ENCODE data around the gene ANKRD52.
"Not testable (repeated sequence)": the region's sequence is repeated elsewhere in the genome, so short reads cannot be mapped to it uniquely, and the experiment has no call there.

ANKRD52 gene

GRCh38 chr12:56204275-56204674 is 53.9 kb downstream of the ANKRD52 start:
- no peak for DNase-seq

- no peak for DNase-seq
Observed at GRCh38 chr12:56202838-56203237, 55.3 kb downstream of the ANKRD52 start.

- DNase-seq: no peak
Observed at GRCh38 chr12:56202366-56202765, 55.8 kb downstream of the ANKRD52 start.

- no peak for DNase-seq
Observed at GRCh38 chr12:56198836-56199235, 59.3 kb downstream of the ANKRD52 start.

DNA sequence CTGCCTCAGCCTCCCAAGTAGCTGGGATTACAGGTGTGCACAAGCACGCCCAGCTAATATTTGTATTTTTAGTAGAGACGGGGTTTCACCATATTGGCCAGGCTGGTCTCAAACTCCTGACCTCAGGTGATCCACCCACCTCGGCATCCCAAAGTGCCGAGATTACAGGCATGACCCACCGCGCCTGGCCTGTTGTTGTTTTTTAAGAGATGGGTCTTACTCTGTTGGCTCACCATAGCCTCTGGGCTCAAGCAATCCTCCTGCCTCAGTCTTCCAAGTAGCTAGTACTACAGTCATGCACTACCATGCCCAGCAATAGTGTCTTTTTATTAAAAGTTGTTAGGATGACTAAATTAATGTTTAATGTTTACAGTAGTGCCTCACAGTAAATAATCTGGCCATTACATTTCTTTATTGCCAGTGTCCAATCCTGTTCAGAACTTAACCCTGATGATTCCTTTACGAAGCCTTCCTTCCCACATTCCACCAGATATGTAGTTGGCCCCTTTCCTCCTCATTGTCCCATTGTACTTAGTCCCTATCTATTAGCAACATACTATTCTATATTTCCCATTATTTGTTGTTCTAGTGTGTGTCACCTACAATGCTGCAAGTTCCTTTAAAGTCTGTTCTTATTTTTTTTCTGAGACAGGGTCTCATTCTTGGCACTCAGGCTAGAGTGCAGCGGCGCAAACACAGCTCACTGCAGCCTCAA is 60.1 kb downstream of the ANKRD52 start:
- DNase-seq: no peak

GRCh38 chr12:56196818-56197550 is 61.2 kb downstream of the ANKRD52 start:
- DNase-seq: not testable (repeated sequence)

GRCh38 chr12:56193025-56193578 is 65.1 kb downstream of the ANKRD52 start:
- peak; percentile 84 for DNase-seq

DNA sequence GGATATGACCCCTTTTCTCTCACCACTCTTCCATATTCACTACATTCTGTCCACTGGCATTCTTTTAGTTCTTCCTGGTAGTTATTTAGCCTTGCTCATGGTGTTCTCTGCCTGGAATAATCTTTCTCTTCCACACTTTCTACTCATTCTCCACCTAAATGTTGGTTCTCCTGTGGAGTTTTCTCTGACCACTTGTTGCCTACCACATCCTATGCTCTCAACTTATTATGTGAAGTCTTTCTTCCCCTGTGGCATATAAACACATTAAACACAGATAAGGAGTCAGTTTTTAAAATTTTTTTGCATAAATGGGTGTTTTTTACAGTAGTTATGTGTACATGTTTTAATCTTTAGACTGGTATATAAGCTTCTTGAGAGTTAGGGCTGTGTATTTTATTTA is 65.6 kb downstream of the ANKRD52 start:
- DNase-seq: no peak

GRCh38 chr12:56190695-56191155 is 67.5 kb downstream of the ANKRD52 start:
- DNase-seq: no peak

- DNase-seq: peak; percentile 75
Observed at GRCh38 chr12:56189918-56190694, 68.1 kb downstream of the ANKRD52 start.

GRCh38 chr12:56189099-56189917 is 68.9 kb downstream of the ANKRD52 start, which contains the start of gene SMARCC2:
TSS of gene SMARCC2 (minus strand) at chr12:56189483. CDS start at chr12:56189461, 22 bp downstream.
- DNase-seq: peak; percentile 80

GRCh38 chr12:56188778-56189098 is 69.4 kb downstream of the ANKRD52 start:
- no peak for DNase-seq

DNA sequence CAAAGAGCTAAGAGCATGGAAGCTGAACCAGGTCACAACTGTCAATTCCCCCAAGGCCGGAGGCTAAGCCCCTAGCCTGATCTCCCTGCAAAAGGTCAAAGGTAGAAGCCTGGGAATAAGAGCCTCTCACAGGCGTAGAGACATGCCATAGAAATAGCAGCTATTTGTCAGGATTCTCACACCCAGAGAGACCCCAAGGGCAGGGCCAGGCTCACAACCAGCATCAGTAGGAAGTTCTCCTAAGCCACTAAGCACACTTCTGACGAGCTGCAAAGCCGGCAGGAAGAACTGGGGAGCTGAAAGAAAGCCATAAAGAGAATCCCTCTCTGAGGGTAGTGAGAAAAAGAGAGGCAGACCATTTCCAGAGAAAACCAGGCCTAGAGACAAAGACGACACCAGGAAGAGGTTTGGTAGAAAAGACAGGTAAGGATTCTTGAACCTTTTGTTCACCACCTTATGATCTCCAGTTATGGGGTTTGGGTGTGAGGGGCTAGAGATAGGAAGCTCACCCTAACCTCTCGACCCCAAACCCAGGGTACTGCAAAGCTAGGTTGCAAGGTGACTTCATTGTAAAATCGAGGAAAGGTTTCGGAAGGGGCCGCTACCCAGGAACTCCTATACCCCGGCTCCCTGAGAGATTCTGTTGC is 69.9 kb downstream of the ANKRD52 start:
- DNase-seq: peak; percentile 9
